ENCODE measurements around the gene ANKLE2. TPM values are rescaled to one million over a fixed set of nuclear protein-coding genes. Genes with fewer than 3 reads are reported as not detected.

ANKLE2 gene
- total and polyA plus RNA-seq, 2 of the 8 experiments (the other 6 are each of a cell fraction or from before 2014, with no cell fraction given), result 41.0 to 64.9 TPM

DNA sequence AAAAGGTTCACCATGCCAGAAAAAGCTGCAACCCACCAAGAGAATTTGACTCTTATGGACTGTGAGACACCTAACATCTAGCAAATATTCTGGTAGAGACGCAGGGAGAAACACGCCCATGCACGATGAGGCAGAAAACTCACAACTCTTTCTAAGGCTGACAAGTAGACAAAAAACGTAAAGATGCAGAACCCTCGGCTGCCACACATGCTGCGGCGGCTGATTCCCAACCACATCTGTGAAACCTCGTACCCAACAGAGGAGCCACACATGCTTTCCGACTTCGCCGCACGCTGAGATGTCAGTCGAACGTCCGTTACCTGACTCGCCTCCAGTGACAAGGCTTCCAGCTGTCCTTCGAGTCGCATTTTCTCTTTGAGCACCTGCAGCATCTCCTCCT, 45.2 kb upstream of the ANKLE2 start:
- Histone ChIP-seq H4K5ac (ENCODE audit: insufficient read length, low read depth, low read length) (no peak overlapping the region), H3K56ac (replicated peaks; ENCODE audit: insufficient read length, low read depth, low read length) (no peak overlapping the region), H2BK120ac (replicated peaks; ENCODE audit: low read depth, low read length) (no peak overlapping the region), H3K18ac (ENCODE audit: extremely low read depth, low read length) (no peak overlapping the region), H4K20me1 (replicated peaks in 1 of 2; ENCODE audit: control insufficient read depth in 1 of 2, insufficient read depth in 2 of 2, low read length in 2 of 2) (peaks cover 9 to 16% of the 10 kb centered on the region in 2 experiments), H3K4ac (replicated peaks; ENCODE audit: insufficient read length, low read depth, low read length) (no peak overlapping the region), H2BK5ac (ENCODE audit: low read depth, low read length) (no peak overlapping the region), H3K23ac (ENCODE audit: insufficient read length) (no peak overlapping the region), H3K79me2 (ENCODE audit: control insufficient read depth in 1 of 2, insufficient read depth in 2 of 2, low read length in 2 of 2) (peaks cover 0 to 13% of the 10 kb centered on the region in 2 experiments; a peak in 2 of 4 replicates), H3K4me2 (ENCODE audit: insufficient read depth in 1 of 2, low read depth in 2 of 2, low read length in 2 of 2) (no peak overlapping the region), H3K27ac (ENCODE audit: low read depth, low read length) (no peak overlapping the region), H2BK20ac (ENCODE audit: low read length) (no peak overlapping the region), H3K9ac (replicated peaks in 1 of 4; ENCODE audit: extremely low read depth in 1 of 4, low read depth in 3 of 4, low read length in 3 of 4) (no peak overlapping the region), H2AFZ (ENCODE audit: low read length) (no peak overlapping the region), H3K9me3 (ENCODE audit: insufficient read depth in 2 of 2, low read depth in 1 of 2, low read length in 1 of 2) (no peaks in the 10 kb centered on the region), H2AK5ac (ENCODE audit: low read depth, low read length) (no peak overlapping the region), H3K79me1 (ENCODE audit: low read depth, low read length) (peaks cover 6% of the 10 kb centered on the region), H3K27me3 (replicated peaks in 1 of 4; ENCODE audit: control insufficient read depth in 3 of 4, extremely low read depth in 1 of 4, insufficient read depth in 3 of 4, low read length in 3 of 4) (no peaks in the 10 kb centered on the region), H4K8ac (ENCODE audit: extremely low read depth, insufficient read depth, low read length) (no peak overlapping the region), H4K91ac (replicated peaks; ENCODE audit: insufficient read length, low read length) (no peak overlapping the region), H3K23me2 (ENCODE audit: low read depth, low read length) (no peaks in the 10 kb centered on the region), H2BK15ac (ENCODE audit: low read length) (no peak overlapping the region), H3K4me3 (ENCODE audit: extremely low read depth in 1 of 4, insufficient read depth in 2 of 4, low read depth in 3 of 4, low read length in 4 of 4) (no peak overlapping the region), H3K36me3 (ENCODE audit: control insufficient read depth in 2 of 4, insufficient read depth in 4 of 4, low read length in 3 of 4) (peaks cover 22 to 50% (median 38%) of the 10 kb centered on the region in 4 experiments; a peak in 7 of 8 replicates), H3K4me1 (replicated peaks in 1 of 4; ENCODE audit: control insufficient read depth in 3 of 4, insufficient read depth in 4 of 4, low read length in 3 of 4) (no peaks in the 10 kb centered on the region; a peak in 1 of 7 replicates), H2BK12ac (ENCODE audit: low read depth, low read length) (no peak overlapping the region), H3K14ac (ENCODE audit: insufficient read length) (no peak overlapping the region)
- DNase-seq (ENCODE audit: low read depth in 1 of 2, low spot score in 2 of 2) (no peak), FAIRE-seq (no peak)
- ChIA-PET CTCF (ENCODE audit: partially characterized antibody) (interaction anchor here (0.6 to 1.9 kb wide), 3 partner anchors 31 to 116 kb away, joined by 3 to 8 read pairs (median 4); no protein-coding TSS in a partner anchor), POLR2A (ENCODE audit: partially characterized antibody) (interaction anchor here (0.9 to 2.2 kb wide), 4 partner anchors 12 to 273 kb away, joined by 3 to 4 read pairs (median 4); no protein-coding TSS in a partner anchor)
- WGBS, 2 experiments (ENCODE audit: extremely low coverage in 1 of 2, insufficient coverage in 1 of 2, insufficient read length in 1 of 2, insufficient replicate concordance in 2 of 2, low coverage in 1 of 2, low lambda C conversion rate in 2 of 2, missing lambda C conversion rate in 1 of 2), result 95% methylated on average over 17 of the region's 18 CpGs; no CpG with 5 or more reads in 1 of the 2 experiments
- TF ChIP-seq, protein P1, sequence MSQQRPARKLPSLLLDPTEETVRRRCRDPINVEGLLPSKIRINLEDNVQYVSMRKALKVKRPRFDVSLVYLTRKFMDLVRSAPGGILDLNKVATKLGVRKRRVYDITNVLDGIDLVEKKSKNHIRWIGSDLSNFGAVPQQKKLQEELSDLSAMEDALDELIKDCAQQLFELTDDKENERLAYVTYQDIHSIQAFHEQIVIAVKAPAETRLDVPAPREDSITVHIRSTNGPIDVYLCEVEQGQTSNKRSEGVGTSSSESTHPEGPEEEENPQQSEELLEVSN (IDR thresholded peaks at IDR 0.05), result no peak
- no peak for TF ChIP-seq KDM4A (IDR thresholded peaks at IDR 0.05; ENCODE audit: low read depth, low read length, severe bottlenecking)
- TF ChIP-seq RAD21 (IDR thresholded peaks at IDR 0.05 in 1 of 2, conservative IDR thresholded peaks at IDR 0.05 in 1 of 2; ENCODE audit: low read depth in 2 of 2, low read length in 2 of 2), result no peak
- TF ChIP-seq CTBP2 (IDR thresholded peaks at IDR 0.05; ENCODE audit: borderline replicate concordance, insufficient read depth, insufficient read length, low read length), result no peak
- TF ChIP-seq BACH1 (IDR thresholded peaks at IDR 0.05; ENCODE audit: low read length), result no peak
- TF ChIP-seq HDAC2 (IDR thresholded peaks at IDR 0.05; ENCODE audit: borderline replicate concordance in 1 of 2, low read depth in 2 of 2, low read length in 2 of 2), result no peak
- TF ChIP-seq SUZ12 (IDR thresholded peaks at IDR 0.05; ENCODE audit: low read length), result no peak
- TF ChIP-seq JUN (IDR thresholded peaks at IDR 0.05; ENCODE audit: low read depth, low read length), result no peak
- no peak for TF ChIP-seq SIN3A (conservative IDR thresholded peaks at IDR 0.05 in 1 of 2, IDR thresholded peaks at IDR 0.05 in 1 of 2; ENCODE audit: low read depth in 1 of 2, low read length in 2 of 2)
- no peak for TF ChIP-seq ATF3 (IDR thresholded peaks at IDR 0.05; ENCODE audit: insufficient read depth, low read depth, low read length)
- TF ChIP-seq CHD2 (IDR thresholded peaks at IDR 0.05; ENCODE audit: low read length), result no peak

All from H1 (cell line).